Heart right ventricle (tissue), 16 donors: ENCODE results near the gene KRR1. TPM values are rescaled to one million over a fixed set of nuclear protein-coding genes. Genes with fewer than 3 reads are reported as not detected.
A peak's percentile ranks its signal among the peaks of the same experiment; 100 is the strongest.

Experiments used
- ATAC-seq, 8 donors: fragments of 200-7000 bp; cut with Tn5 transposase; one replicate each; pipeline ENCODE4 v1.9.1; 2020; ENCODE audit warnings: mild to moderate bottlenecking in 8 of 8, moderate library complexity in 8 of 8, moderate number of reproducible peaks in 1 of 8
- DNase-seq, 2 donors: peaks; one replicate each; pipeline ENCODE4 v3.0.0-alpha.2; 2020
- H3K27ac ChIP-seq, 10 donors: fragments of 200-600 bp; sonication (generic) in 2 of 10; one replicate each; pipeline versions ENCODE4 v1.5.0 to v1.8.0; 2020 to 2022; ENCODE audit warnings: mild to moderate bottlenecking in 3 of 10
- H3K27me3 ChIP-seq, 7 donors: fragments of 200-600 bp; one replicate each; pipeline ENCODE4 v1.8.0; 2021 to 2022; ENCODE audit warnings: mild to moderate bottlenecking in 2 of 7
- H3K36me3 ChIP-seq, 9 donors: fragments of 200-600 bp; sonication (generic) in 1 of 9; one replicate each; pipeline versions ENCODE4 v1.5.0 to v1.8.0; 2020 to 2022; ENCODE audit warnings: mild to moderate bottlenecking in 2 of 9
- H3K4me1 ChIP-seq, 9 donors: fragments of 200-600 bp; sonication (generic) in 1 of 9; one replicate each; pipeline versions ENCODE4 v1.5.0 to v1.8.0; 2020 to 2022; ENCODE audit warnings: mild to moderate bottlenecking in 4 of 9
- H3K4me3 ChIP-seq, 10 donors: fragments of 200-600 bp; sonication (generic) in 2 of 10; one replicate each; pipeline versions ENCODE4 v1.5.0 to v1.8.0; 2020 to 2022; ENCODE audit warnings: mild to moderate bottlenecking in 7 of 10, moderate library complexity in 2 of 10
- H3K9me3 ChIP-seq, 11 donors: fragments of 200-600 bp in 10 of 11; sonication (generic) in 2 of 11; one replicate each; pipeline versions ENCODE4 v1.5.0 to v1.8.0; 2013 to 2022; ENCODE audit warnings: mild to moderate bottlenecking in 2 of 11, control low read depth in 1 of 11, moderate library complexity in 1 of 11
- WGBS, 2 donors: extraction: QIAGEN DNeasy Blood & Tissue Kit; methylation state at CpG; one replicate each; pipeline ENCODE4 v1.1.7; 2013; ENCODE audit warnings: inconsistent platforms in 1 of 2; 5-methylcytosine and 5-hydroxymethylcytosine counted together
- intact Hi-C, 10 donors: fragments of 100-400 bp; cut with DNase I; formaldehyde crosslinking; loops; one replicate each; pipeline versions ENCODE4 v1.11.1 to v1.14.2; 2022
- polyA plus RNA-seq, 2 donors: library from polyadenylated mRNA; stranded (reverse); fragments of 200-250 nt; gene quantifications; one replicate each; pipeline ENCODE4 v1.2.3, GENCODE V29; 2013
- total RNA-seq, 10 donors: library from RNA; stranded (reverse); fragmentation: NEBNext Ultra II Directional in 3 of 10; extraction: Animal tissue kit (Norgen Biotek cat#: 25700) in 3 of 10; gene quantifications; one replicate each; pipeline versions ENCODE4 v1.2.1 to v1.2.4, GENCODE V29; 2021 to 2023
- TF ChIP-seq, protein P1 (sequence below), 9 donors: fragments of 200-600 bp; sonication (generic) in 2 of 9; IDR thresholded peaks; one replicate each; pipeline versions ENCODE4 v1.5.0 to v1.8.0; 2021 to 2022; ENCODE audit warnings: antibody characterized with exemption in 9 of 9, mild to moderate bottlenecking in 5 of 9, moderate library complexity in 1 of 9
- donor health status: Arrhythmogenic right ventricular cardiomyopathy.
- donor health status: ischemic (EF 13 %, LVEDD 7.1; RV severe dilation, severe dysfunction).
- donor health status: healthy with polysubstance abuse.
- donor health status: DM: no; HTN: yes; CAD: no.
- donor health status: DM: no; HTN: no; CAD: no.
- donor health status: ischemic (EF 25% LVEDD 6.9; RV normal size, moderate dysfunction).
- donor health status: ischemic (EF 25% LVEDD 5.7; RV mildly dilated, moderate dysfunction).
- donor health status: healthy.
- donor health status: DM: yes; HTN: yes; CAD: no.
- donor health status: Ischemic cardiomyopathy.
- donor health status: ischemic (EF 35%, LVEDD 5.7; RV mildly dilated, moderate dysfunction).
- donor health status: nonischemic (EF 11% LVEDD 7.7; RV severe dilation, severe dysfunction).
- donor health status: DM: yes; HTN: yes; CAD: no.
- donor health status: PGD.
- donor health status: ischemic (EF 29% LVEDD 5.4; RV normal size, mild dysfunction).
- donor health status: nonischemic (EF 23%, LVEDD 6.1; RV moderate dilation, normal function).

The KRR1 gene
- total and polyA plus RNA-seq, 12 donors, result 8.9 to 44.2 (median 32.6) TPM

DNA sequence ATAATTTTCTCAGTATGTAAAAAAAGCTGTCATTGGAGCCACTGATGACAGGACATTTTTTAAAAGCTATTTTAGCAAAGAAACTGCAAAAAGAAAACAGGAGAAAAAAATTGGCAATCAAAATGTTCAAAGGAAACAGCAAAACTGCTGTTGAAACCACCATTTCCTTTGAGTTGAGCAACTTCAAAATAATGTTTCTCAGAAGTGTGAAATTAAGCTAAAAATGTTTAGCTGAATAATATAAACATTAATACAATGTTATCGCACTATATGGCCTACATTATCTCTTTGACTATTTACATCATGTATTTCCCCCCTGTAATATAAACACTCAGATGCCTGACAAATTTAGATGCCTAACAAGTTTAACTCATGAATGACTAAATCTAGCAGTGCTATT is 54.2 kb downstream of the KRR1 start:
- Histone ChIP-seq H3K9me3 (peaks cover 0 to 29% (median 5%) of the 10 kb centered on the region in 11 donors), H3K4me3 (no peak overlapping the region), H3K4me1 (peaks cover 0 to 17% (median 0%) of the 10 kb centered on the region in 9 donors), H3K27ac (peak overlapping the region in 1 of 10 donors; percentile 41), H3K36me3 (no peaks in the 10 kb centered on the region), H3K27me3 (no peaks in the 10 kb centered on the region)
- intact Hi-C loops, result no loop called here
- no peak for ATAC-seq
- TF ChIP-seq, protein P1, sequence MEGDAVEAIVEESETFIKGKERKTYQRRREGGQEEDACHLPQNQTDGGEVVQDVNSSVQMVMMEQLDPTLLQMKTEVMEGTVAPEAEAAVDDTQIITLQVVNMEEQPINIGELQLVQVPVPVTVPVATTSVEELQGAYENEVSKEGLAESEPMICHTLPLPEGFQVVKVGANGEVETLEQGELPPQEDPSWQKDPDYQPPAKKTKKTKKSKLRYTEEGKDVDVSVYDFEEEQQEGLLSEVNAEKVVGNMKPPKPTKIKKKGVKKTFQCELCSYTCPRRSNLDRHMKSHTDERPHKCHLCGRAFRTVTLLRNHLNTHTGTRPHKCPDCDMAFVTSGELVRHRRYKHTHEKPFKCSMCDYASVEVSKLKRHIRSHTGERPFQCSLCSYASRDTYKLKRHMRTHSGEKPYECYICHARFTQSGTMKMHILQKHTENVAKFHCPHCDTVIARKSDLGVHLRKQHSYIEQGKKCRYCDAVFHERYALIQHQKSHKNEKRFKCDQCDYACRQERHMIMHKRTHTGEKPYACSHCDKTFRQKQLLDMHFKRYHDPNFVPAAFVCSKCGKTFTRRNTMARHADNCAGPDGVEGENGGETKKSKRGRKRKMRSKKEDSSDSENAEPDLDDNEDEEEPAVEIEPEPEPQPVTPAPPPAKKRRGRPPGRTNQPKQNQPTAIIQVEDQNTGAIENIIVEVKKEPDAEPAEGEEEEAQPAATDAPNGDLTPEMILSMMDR (IDR thresholded peaks at IDR 0.05), result no peak
- no peak for DNase-seq
- 73 to 76% methylated on average over 1 of the region's 1 CpG for WGBS, 2 donors

DNA sequence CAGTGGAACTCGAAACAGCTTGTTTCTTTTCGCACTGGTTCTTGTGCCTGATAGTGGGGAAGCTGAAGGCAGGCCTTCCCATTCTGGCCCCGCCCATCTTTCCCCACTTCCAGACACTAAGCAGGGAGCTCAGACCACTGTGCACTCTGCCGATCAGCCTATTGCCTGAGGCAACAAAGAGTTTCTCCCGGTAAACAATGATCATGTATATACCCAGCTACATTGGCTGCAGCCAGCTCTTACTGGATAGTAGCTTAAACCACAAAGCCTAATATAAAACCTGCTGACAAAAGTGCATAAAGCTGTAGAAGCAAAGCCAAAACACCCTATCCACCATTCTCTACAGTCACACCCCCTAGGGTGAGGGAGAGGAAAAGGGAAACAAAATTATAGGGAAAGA is 55.6 kb downstream of the KRR1 start:
- Histone ChIP-seq H3K9me3 (peaks cover 0 to 29% (median 5%) of the 10 kb centered on the region in 11 donors), H3K27ac (peak overlapping the region in 1 of 10 donors; percentile 32), H3K4me1 (peaks cover 0 to 17% (median 0%) of the 10 kb centered on the region in 9 donors), H3K4me3 (peak overlapping the region in 1 of 10 donors; percentile 0), H3K36me3 (no peaks in the 10 kb centered on the region), H3K27me3 (no peaks in the 10 kb centered on the region)
- TF ChIP-seq, protein P1 (IDR thresholded peaks at IDR 0.05), result no peak
- 74 to 76% methylated on average over 5 of the region's 5 CpGs for WGBS, 2 donors
- peak in 2 of 8 donors; percentile 29 to 46 for ATAC-seq
- DNase-seq, result no peak
- intact Hi-C loops, result no loop called here

DNA sequence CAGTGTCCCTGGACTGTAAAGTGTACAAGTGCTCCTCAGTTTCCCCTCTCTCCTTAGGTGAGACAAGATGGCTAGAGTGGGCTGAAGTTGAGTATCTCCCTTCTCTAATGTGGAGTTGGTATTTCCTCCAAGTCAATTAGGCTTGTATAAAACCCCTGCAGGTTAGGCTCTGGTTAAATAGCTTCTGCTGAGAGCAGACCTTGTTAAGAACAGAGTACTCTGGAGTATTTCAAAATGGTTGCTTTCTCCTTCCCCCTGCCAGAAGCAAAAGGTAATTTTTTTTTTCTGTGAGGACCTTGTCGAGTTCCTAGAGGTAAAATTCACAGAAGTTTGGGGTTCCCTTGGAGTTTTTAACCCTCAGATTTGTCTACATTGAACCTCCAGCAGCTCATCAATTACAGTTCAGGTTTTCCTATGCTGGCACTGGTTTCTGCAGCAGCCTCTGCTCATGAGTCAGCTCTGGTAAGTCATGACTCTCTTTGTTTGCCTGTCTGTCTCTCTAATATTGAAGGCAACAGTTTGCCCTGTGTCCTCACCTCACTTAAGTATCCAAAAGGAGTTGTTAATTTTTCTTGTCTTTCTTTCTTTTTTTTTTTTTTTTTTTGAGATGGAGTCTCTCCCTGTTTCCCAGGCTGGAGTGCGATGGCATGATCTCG is 58.6 kb downstream of the KRR1 start:
- Histone ChIP-seq H3K9me3 (peaks cover 0 to 11% (median under 1%) of the 10 kb centered on the region in 11 donors), H3K4me3 (no peak overlapping the region), H3K27me3 (no peaks in the 10 kb centered on the region), H3K27ac (no peak overlapping the region), H3K4me1 (peaks cover 0 to 15% (median 0%) of the 10 kb centered on the region in 9 donors), H3K36me3 (no peaks in the 10 kb centered on the region)
- TF ChIP-seq, protein P1 (IDR thresholded peaks at IDR 0.05), result no peak
- DNase-seq (no peak), ATAC-seq (no peak)
- WGBS, 2 donors, result 80 to 83% methylated on average over 3 of the region's 3 CpGs
- intact Hi-C loops, result no loop called here

DNA sequence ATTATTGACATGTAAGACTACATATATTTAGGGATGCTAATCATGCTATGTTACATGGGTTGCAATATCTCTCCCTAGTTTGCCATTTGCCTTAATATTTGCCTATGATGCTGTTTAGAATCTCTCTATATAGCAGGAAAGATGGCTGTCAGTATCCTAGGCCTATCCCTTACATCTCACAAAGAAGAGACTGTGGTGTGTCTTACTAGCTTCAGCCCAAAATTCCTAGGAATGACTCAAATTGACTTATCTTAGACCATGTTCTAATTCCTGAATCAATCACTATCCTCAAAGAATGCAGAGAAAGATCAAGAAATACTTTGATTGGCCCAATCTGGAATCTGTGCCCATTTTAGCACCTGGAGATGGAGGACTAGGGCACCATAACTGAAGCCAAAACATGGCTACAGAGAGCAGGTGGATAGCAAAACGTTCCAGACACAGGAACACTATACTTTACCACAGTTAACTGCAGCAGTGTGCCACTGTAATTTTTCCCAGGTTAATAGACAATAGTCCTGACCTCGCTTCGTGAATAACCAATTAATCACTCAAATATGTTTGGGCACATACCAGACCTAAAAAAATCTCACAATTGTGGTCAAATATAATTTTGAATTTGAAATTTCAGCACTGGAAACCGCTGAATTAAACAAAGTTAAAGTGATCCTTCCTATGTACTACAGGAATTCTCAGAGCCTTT is 63.6 kb downstream of the KRR1 start:
- H3K9me3 ChIP-seq, result no peaks in the 10 kb centered on the region
- no peak overlapping the region for H3K27ac ChIP-seq
- no peaks in the 10 kb centered on the region for H3K27me3 ChIP-seq
- no peak overlapping the region for H3K4me3 ChIP-seq
- peaks cover 0 to 7% (median 0%) of the 10 kb centered on the region in 9 donors for H3K4me1 ChIP-seq
- intact Hi-C loops, result loop anchor here in 1 of 10 donors (1.0 kb wide), 1 partner anchor 30 kb away; no protein-coding TSS in a partner anchor
- TF ChIP-seq, protein P1 (IDR thresholded peaks at IDR 0.05), result no peak
- ATAC-seq, result no peak
- H3K36me3 ChIP-seq, result no peaks in the 10 kb centered on the region
- DNase-seq, result no peak
- WGBS, 2 donors, result 68 to 71% methylated on average over 4 of the region's 4 CpGs
